NCI-H345 (cell line): ENCODE data around the gene LMO7.
A peak's percentile ranks its signal among the peaks of the same experiment; 100 is the strongest.
"Not testable (repeated sequence)": the region's sequence is repeated elsewhere in the genome, so short reads cannot be mapped to it uniquely, and the experiment has no call there.

Experiments used
- DNase-seq: peaks from one replicate; lab custom pipeline; 2025; lab: John Stamatoyannopoulos, UW

LMO7 gene

GRCh38 chr13:75647126-75647784 lies 11.1 kb downstream of the LMO7 start:
- DNase-seq: no peak

- no peak for DNase-seq
These were observed 12.3 kb downstream of the LMO7 start for GRCh38 chr13:75648446-75648845.

- no peak for DNase-seq
These were observed 14.9 kb downstream of the LMO7 start for GRCh38 chr13:75651013-75651412.

- no peak for DNase-seq
These were observed 16.6 kb downstream of the LMO7 start for GRCh38 chr13:75652726-75653125.

GRCh38 chr13:75656425-75656989 lies 20.4 kb downstream of the LMO7 start:
- no peak for DNase-seq

GRCh38 chr13:75657111-75657510 lies 21.0 kb downstream of the LMO7 start:
- DNase-seq: no peak

GRCh38 chr13:75660694-75661093 lies 24.6 kb downstream of the LMO7 start:
- no peak for DNase-seq

GRCh38 chr13:75661443-75661842 lies 25.3 kb downstream of the LMO7 start:
- no peak for DNase-seq

GRCh38 chr13:75666646-75667351 lies 30.7 kb downstream of the LMO7 start:
- no peak for DNase-seq

- no peak for DNase-seq
These were observed 33.6 kb downstream of the LMO7 start for GRCh38 chr13:75669706-75670105.

- DNase-seq: no peak
These were observed 34.4 kb downstream of the LMO7 start for GRCh38 chr13:75670496-75670895.

- DNase-seq: no peak
These were observed 39.3 kb downstream of the LMO7 start for GRCh38 chr13:75675421-75675820.

- DNase-seq: no peak
These were observed 43.3 kb downstream of the LMO7 start for GRCh38 chr13:75679459-75679858.

- DNase-seq: not testable (repeated sequence)
These were observed 44.1 kb downstream of the LMO7 start for GRCh38 chr13:75680251-75680650.

- DNase-seq: no peak
These were observed 46.2 kb downstream of the LMO7 start for GRCh38 chr13:75682326-75682725.

- peak; percentile 79 for DNase-seq
These were observed 49.1 kb downstream of the LMO7 start for GRCh38 chr13:75685239-75685697.

- no peak for DNase-seq
These were observed 51.1 kb downstream of the LMO7 start for GRCh38 chr13:75687150-75687763.

- DNase-seq: no peak
These were observed 53.6 kb downstream of the LMO7 start for GRCh38 chr13:75689686-75690085.

GRCh38 chr13:75690607-75691006 lies 54.5 kb downstream of the LMO7 start:
- no peak for DNase-seq

- DNase-seq: no peak
These were observed 55.1 kb downstream of the LMO7 start for GRCh38 chr13:75691183-75691582.

- no peak for DNase-seq
These were observed 57.1 kb downstream of the LMO7 start for GRCh38 chr13:75693227-75693626.

GRCh38 chr13:75694722-75695121 lies 58.6 kb downstream of the LMO7 start:
- DNase-seq: no peak

GRCh38 chr13:75695908-75696307 lies 59.8 kb downstream of the LMO7 start:
- DNase-seq: peak; percentile 56
